NT2/D1 (cell line): ENCODE results near the gene DPH7.
"Not testable (repeated sequence)": the region's sequence is repeated elsewhere in the genome, so short reads cannot be mapped to it uniquely, and the experiment has no call there.

Experiments used
- DNase-seq: peaks from one replicate; pipeline ENCODE4 v3.0.0-alpha.2; 2011; ENCODE audit warnings: low read depth, low spot score
- H3K27me3 ChIP-seq: 2 replicates; pipeline ENCODE4 v1.6.0; 2011; ENCODE audit warnings: mild to moderate bottlenecking; ENCODE audit not compliant: insufficient read length, insufficient read depth
- H3K36me3 ChIP-seq: 2 replicates; pipeline ENCODE4 v1.6.1; 2011; ENCODE audit warnings: mild to moderate bottlenecking, low read length, mixed read lengths; ENCODE audit not compliant: insufficient read depth, insufficient read length
- H3K4me1 ChIP-seq: 2 replicates; pipeline ENCODE4 v1.5.1; 2011; ENCODE audit not compliant: insufficient read depth, insufficient read length
- H3K4me3 ChIP-seq: 2 replicates; pipeline ENCODE4 v1.5.1; 2011; ENCODE audit warnings: low read depth; ENCODE audit not compliant: insufficient read length
- H3K9ac ChIP-seq: 2 replicates; pipeline ENCODE4 v1.6.0; 2011; ENCODE audit warnings: low read depth; ENCODE audit not compliant: insufficient read length
- H3K9me3 ChIP-seq: 2 replicates; pipeline ENCODE4 v1.5.1; 2011; ENCODE audit warnings: mild to moderate bottlenecking, low read length; ENCODE audit not compliant: insufficient read depth
- SUZ12 ChIP-seq: IDR thresholded peaks from 2 replicates; pipeline ENCODE4 v1.6.1; 2011; ENCODE audit not compliant: insufficient read length, insufficient read depth; ENCODE audit errors: extremely low read depth
- YY1 ChIP-seq: IDR thresholded peaks from 2 replicates; pipeline ENCODE4 v1.6.1; 2011; ENCODE audit not compliant: insufficient read length, insufficient read depth
- ZNF274 ChIP-seq: IDR thresholded peaks from 2 replicates; pipeline ENCODE4 v1.6.1; 2011; ENCODE audit warnings: mild to moderate bottlenecking, low read depth, low read length

DPH7 gene

GRCh38 chr9:137605121-137606004 is 26.6 kb upstream of the DPH7 start, which contains the start of gene ARRDC1:
TSS of gene ARRDC1 (plus strand) at chr9:137605686. CDS start at chr9:137605718, 32 bp downstream.
- Histone ChIP-seq H3K4me3 (peak within 1 kb of the TSS; percentile 69), H3K9ac (peak within 1 kb of the TSS; percentile 90), H3K27me3 (peaks cover 23% of the 10 kb centered on the region), H3K4me1 (peaks cover 27% of the 10 kb centered on the region), H3K36me3 (peaks cover 6% of the 10 kb centered on the region), H3K9me3 (no peaks in the 10 kb centered on the region)
- TF ChIP-seq SUZ12 = no peak
- TF ChIP-seq ZNF274 = no peak
- TF ChIP-seq YY1 = no peak
- DNase-seq = peak; percentile 81

GRCh38 chr9:137604345-137605086 is 25.8 kb upstream of the DPH7 start:
- no peak overlapping the region for H3K4me3 ChIP-seq
- H3K36me3 ChIP-seq = peaks cover 6% of the 10 kb centered on the region
- no peak for TF ChIP-seq SUZ12
- no peak for TF ChIP-seq YY1
- no peak for DNase-seq
- peaks cover 27% of the 10 kb centered on the region for H3K4me1 ChIP-seq
- peaks cover 23% of the 10 kb centered on the region for H3K27me3 ChIP-seq
- H3K9me3 ChIP-seq = no peaks in the 10 kb centered on the region
- no peak overlapping the region for H3K9ac ChIP-seq

GRCh38 chr9:137603879-137604278 is 25.2 kb upstream of the DPH7 start:
- Histone ChIP-seq H3K9ac (no peak overlapping the region), H3K4me3 (no peak overlapping the region), H3K36me3 (peaks cover 6% of the 10 kb centered on the region), H3K4me1 (peaks cover 27% of the 10 kb centered on the region), H3K9me3 (no peaks in the 10 kb centered on the region), H3K27me3 (peaks cover 23% of the 10 kb centered on the region)
- TF ChIP-seq SUZ12 = no peak
- TF ChIP-seq ZNF274 = no peak
- no peak for TF ChIP-seq YY1
- no peak for DNase-seq

GRCh38 chr9:137602661-137603060 is 23.9 kb upstream of the DPH7 start:
- no peak for DNase-seq
- Histone ChIP-seq H3K9ac (peak overlapping the region; percentile 37), H3K4me3 (no peak overlapping the region)

GRCh38 chr9:137598943-137599342 is 20.2 kb upstream of the DPH7 start:
- Histone ChIP-seq H3K27me3 (peaks cover 2% of the 10 kb centered on the region), H3K9ac (no peak overlapping the region), H3K9me3 (no peaks in the 10 kb centered on the region), H3K4me3 (no peak overlapping the region), H3K4me1 (peaks cover 3% of the 10 kb centered on the region), H3K36me3 (no peaks in the 10 kb centered on the region)
- no peak for DNase-seq
- TF ChIP-seq ZNF274 = no peak
- TF ChIP-seq SUZ12 = no peak
- TF ChIP-seq YY1 = no peak

More at GRCh38 chr9:137602661-137603060, 23.9 kb upstream of the DPH7 start:
- Histone ChIP-seq H3K4me1 (peaks cover 18% of the 10 kb centered on the region), H3K9me3 (no peaks in the 10 kb centered on the region), H3K27me3 (peaks cover 23% of the 10 kb centered on the region), H3K36me3 (no peaks in the 10 kb centered on the region)
- TF ChIP-seq SUZ12 (no peak), ZNF274 (no peak), YY1 (no peak)

GRCh38 chr9:137596577-137596976 is 17.9 kb upstream of the DPH7 start:
- H3K4me3 ChIP-seq, H3K9ac ChIP-seq, H3K36me3 ChIP-seq, H3K9me3 ChIP-seq, H3K4me1 ChIP-seq, DNase-seq, H3K27me3 ChIP-seq: not testable (repeated sequence)

- Histone ChIP-seq H3K4me3 (no peak overlapping the region), H3K36me3 (peaks cover 17% of the 10 kb centered on the region), H3K27me3 (no peaks in the 10 kb centered on the region), H3K9me3 (no peaks in the 10 kb centered on the region), H3K9ac (peak overlapping the region; percentile 36), H3K4me1 (peaks cover 19% of the 10 kb centered on the region)
- TF ChIP-seq SUZ12 = no peak
- no peak for TF ChIP-seq ZNF274
- TF ChIP-seq YY1 = no peak
- no peak for DNase-seq
Observed at GRCh38 chr9:137593176-137593575, 14.5 kb upstream of the DPH7 start.
